ENCODE results near the gene STXBP1. TPM values are rescaled to one million over a fixed set of nuclear protein-coding genes. Genes with fewer than 3 reads are reported as not detected.

Gene STXBP1
- total and polyA plus RNA-seq, 2 of the 8 experiments (the other 6 are each of a cell fraction or from before 2014, with no cell fraction given): 11.5 to 60.9 TPM

GRCh38 chr9:127567035-127567729 lies 44.9 kb upstream of the STXBP1 start:
- H2BK12ac ChIP-seq (ENCODE audit: low read depth, low read length): peak overlapping the region; percentile 39; the same call in 1 of the 2 replicates
- H3K9ac ChIP-seq (replicated peaks in 1 of 4; ENCODE audit: extremely low read depth in 1 of 4, low read depth in 3 of 4, low read length in 3 of 4): 0 out of 7 replicates have a peak overlapping the region, but pooled peaks of 1 of the 4 experiments have one; percentile 14
- H2BK120ac ChIP-seq (replicated peaks; ENCODE audit: low read depth, low read length): no peak overlapping the region
- no peak overlapping the region for H3K4ac ChIP-seq (replicated peaks; ENCODE audit: insufficient read length, low read depth, low read length)
- H4K91ac ChIP-seq (replicated peaks; ENCODE audit: insufficient read length, low read length): no peak overlapping the region
- peak overlapping the region; percentile 66; the same call in 1 of the 2 replicates for H2BK5ac ChIP-seq (ENCODE audit: low read depth, low read length)
- peak overlapping the region; percentile 72; the same call in 1 of the 2 replicates for H2BK15ac ChIP-seq (ENCODE audit: low read length)
- peaks cover 15% of the 10 kb centered on the region; the same call in 1 of the 2 replicates for H3K23me2 ChIP-seq (ENCODE audit: low read depth, low read length)
- no peak overlapping the region for H2BK20ac ChIP-seq (ENCODE audit: low read length)
- H3K79me1 ChIP-seq (ENCODE audit: low read depth, low read length): peaks cover 11% of the 10 kb centered on the region
- H3K4me3 ChIP-seq (ENCODE audit: extremely low read depth in 1 of 4, insufficient read depth in 2 of 4, low read depth in 3 of 4, low read length in 4 of 4): peak overlapping the region; percentile 54 to 93 (median 72); a peak in 7 of 8 replicates
- no peaks in the 10 kb centered on the region for H3K36me3 ChIP-seq (ENCODE audit: control insufficient read depth in 2 of 4, insufficient read depth in 4 of 4, low read length in 3 of 4)
- peaks cover 0 to 40% of the 10 kb centered on the region in 2 experiments; a peak in 2 of 4 replicates for H3K79me2 ChIP-seq (ENCODE audit: control insufficient read depth in 1 of 2, insufficient read depth in 2 of 2, low read length in 2 of 2)
- ChIA-PET POLR2A (ENCODE audit: partially characterized antibody) (interaction anchor here (0.8 to 2.8 kb wide), 5 partner anchors 9 to 35 kb away, joined by 3 to 14 read pairs (median 5); no protein-coding TSS in a partner anchor), CTCF (ENCODE audit: partially characterized antibody) (interaction anchor here (1.1 to 2.6 kb wide), 7 partner anchors 9 to 46 kb away, joined by 3 to 10 read pairs (median 4); no protein-coding TSS in a partner anchor)
- no peak overlapping the region for H3K56ac ChIP-seq (replicated peaks; ENCODE audit: insufficient read length, low read depth, low read length)
- peak overlapping the region; percentile 80 to 89 for H3K4me2 ChIP-seq (ENCODE audit: insufficient read depth in 1 of 2, low read depth in 2 of 2, low read length in 2 of 2)
- TF ChIP-seq YY1 (IDR thresholded peaks at IDR 0.05; ENCODE audit: low read depth, low read length): no peak
- 0 out of 2 replicates have a peak, but pooled peaks have one; percentile 24 for TF ChIP-seq RBBP5 (IDR thresholded peaks at IDR 0.05; ENCODE audit: borderline replicate concordance, low read depth, low read length)
- FAIRE-seq (no peak), DNase-seq (ENCODE audit: low read depth in 1 of 2, low spot score in 2 of 2) (no peak)
- no peak overlapping the region for H4K5ac ChIP-seq (ENCODE audit: insufficient read length, low read depth, low read length)
- WGBS, 2 experiments (ENCODE audit: extremely low coverage in 1 of 2, insufficient coverage in 1 of 2, insufficient read length in 1 of 2, insufficient replicate concordance in 2 of 2, low coverage in 1 of 2, low lambda C conversion rate in 2 of 2, missing lambda C conversion rate in 1 of 2): 46% methylated on average over 13 of the region's 16 CpGs; no CpG with 5 or more reads in 1 of the 2 experiments
- peaks cover 2 to 13% of the 10 kb centered on the region in 2 experiments for H4K20me1 ChIP-seq (replicated peaks in 1 of 2; ENCODE audit: control insufficient read depth in 1 of 2, insufficient read depth in 2 of 2, low read length in 2 of 2)
- H3K18ac ChIP-seq (ENCODE audit: extremely low read depth, low read length): peak overlapping the region; percentile 78
- H3K27ac ChIP-seq (ENCODE audit: low read depth, low read length): no peak overlapping the region
- H3K9me3 ChIP-seq (ENCODE audit: insufficient read depth in 2 of 2, low read depth in 1 of 2, low read length in 1 of 2): no peaks in the 10 kb centered on the region
- peaks cover 0 to 5% (median 2%) of the 10 kb centered on the region in 4 experiments; a peak in 3 of 7 replicates for H3K27me3 ChIP-seq (replicated peaks in 1 of 4; ENCODE audit: control insufficient read depth in 3 of 4, extremely low read depth in 1 of 4, insufficient read depth in 3 of 4, low read length in 3 of 4)
- H3K23ac ChIP-seq (ENCODE audit: insufficient read length): no peak overlapping the region
- no peak overlapping the region for H2AFZ ChIP-seq (ENCODE audit: low read length)
- peaks cover 0 to 19% (median 15%) of the 10 kb centered on the region in 4 experiments; a peak in 6 of 7 replicates for H3K4me1 ChIP-seq (replicated peaks in 1 of 4; ENCODE audit: control insufficient read depth in 3 of 4, insufficient read depth in 4 of 4, low read length in 3 of 4)
- no peak overlapping the region; the same call in 1 of the 2 replicates for H4K8ac ChIP-seq (ENCODE audit: extremely low read depth, insufficient read depth, low read length)
- peak overlapping the region; percentile 86; the same call in 1 of the 2 replicates for H2AK5ac ChIP-seq (ENCODE audit: low read depth, low read length)
- H3K14ac ChIP-seq (ENCODE audit: insufficient read length): no peak overlapping the region
